SK-N-MC (cell line): ENCODE data around the gene INPP4B.

ENCODE experiments used
- DNase-seq: peaks from one replicate; pipeline ENCODE4 v3.0.0-alpha.2; 2011; ENCODE audit warnings: low read depth, low spot score
- H3K27ac ChIP-seq: fragments of 200-600 bp; sonication (generic); 2 replicates; pipeline ENCODE4 v1.5.1; 2016; ENCODE audit warnings: mixed run types
- H3K36me3 ChIP-seq: fragments of 200-600 bp; sonication (generic); 2 replicates; pipeline ENCODE4 v1.6.1; 2017; ENCODE audit warnings: antibody characterized with exemption, low read length, mixed read lengths; ENCODE audit not compliant: insufficient read depth
- H3K4me3 ChIP-seq: fragments of 200-600 bp; sonication (generic); 2 replicates; pipeline ENCODE4 v1.5.1; 2016
- H3K9ac ChIP-seq: fragments of 200-600 bp; sonication (generic); 2 replicates; pipeline ENCODE4 v1.8.0; 2017; ENCODE audit warnings: mixed run types, mixed read lengths; ENCODE audit not compliant: insufficient read length
- H3K9me3 ChIP-seq: fragments of 200-600 bp; sonication (generic); 2 replicates; pipeline ENCODE4 v1.6.1; 2017; ENCODE audit warnings: low read depth, mild to moderate bottlenecking, antibody characterized with exemption, low read length, moderate library complexity, mixed read lengths
- EZH2 ChIP-seq: fragments of 200-600 bp; sonication (generic); IDR thresholded peaks from one replicate; pipeline ENCODE4 v1.6.1; 2017; ENCODE audit warnings: antibody characterized with exemption
- FOXP2 ChIP-seq: optimal IDR thresholded peaks from 2 replicates; pipeline ENCODE3; 2011; ENCODE audit warnings: mild to moderate bottlenecking, moderate library complexity; ENCODE audit not compliant: insufficient read depth; ENCODE audit errors: extremely low read length, control extremely low read depth
- POLR2AphosphoS5 ChIP-seq: IDR thresholded peaks from 2 replicates; pipeline ENCODE4 v1.6.1; 2012; ENCODE audit warnings: mild to moderate bottlenecking, low read depth, low read length, borderline replicate concordance

INPP4B gene

GRCh38 chr4:142278171-142278570 is 567.9 kb downstream of the INPP4B start:
- no peak for DNase-seq
- no peak overlapping the region for H3K9ac ChIP-seq
- H3K27ac ChIP-seq, result no peak overlapping the region
- TF ChIP-seq POLR2AphosphoS5, result no peak
- TF ChIP-seq FOXP2, result no peak
- no peak for TF ChIP-seq EZH2
- H3K4me3 ChIP-seq, result no peak overlapping the region
- no peaks in the 10 kb centered on the region for H3K9me3 ChIP-seq
- no peaks in the 10 kb centered on the region for H3K36me3 ChIP-seq

- Histone ChIP-seq H3K4me3 (no peak overlapping the region), H3K9me3 (no peaks in the 10 kb centered on the region), H3K27ac (no peak overlapping the region), H3K36me3 (no peaks in the 10 kb centered on the region), H3K9ac (no peak overlapping the region)
- DNase-seq, result no peak
- no peak for TF ChIP-seq FOXP2
- no peak for TF ChIP-seq EZH2
- TF ChIP-seq POLR2AphosphoS5, result no peak
Observed at GRCh38 chr4:142274137-142274536, 572.0 kb downstream of the INPP4B start.

GRCh38 chr4:142272452-142272851 is 573.6 kb downstream of the INPP4B start:
- TF ChIP-seq POLR2AphosphoS5, result no peak
- no peak for TF ChIP-seq FOXP2
- TF ChIP-seq EZH2, result no peak
- no peak for DNase-seq
- Histone ChIP-seq H3K4me3 (no peak overlapping the region), H3K9me3 (no peaks in the 10 kb centered on the region), H3K36me3 (no peaks in the 10 kb centered on the region), H3K9ac (no peak overlapping the region), H3K27ac (no peak overlapping the region)

GRCh38 chr4:142271832-142272231 is 574.3 kb downstream of the INPP4B start:
- no peak for DNase-seq
- Histone ChIP-seq H3K9ac (no peak overlapping the region), H3K27ac (no peak overlapping the region), H3K36me3 (no peaks in the 10 kb centered on the region), H3K4me3 (no peak overlapping the region), H3K9me3 (no peaks in the 10 kb centered on the region)
- TF ChIP-seq FOXP2 (no peak), POLR2AphosphoS5 (no peak), EZH2 (no peak)

GRCh38 chr4:142267101-142267500 is 579.0 kb downstream of the INPP4B start:
- Histone ChIP-seq H3K9ac (no peak overlapping the region), H3K36me3 (no peaks in the 10 kb centered on the region), H3K4me3 (no peak overlapping the region), H3K9me3 (no peaks in the 10 kb centered on the region), H3K27ac (no peak overlapping the region)
- DNase-seq, result no peak
- no peak for TF ChIP-seq POLR2AphosphoS5
- no peak for TF ChIP-seq EZH2
- TF ChIP-seq FOXP2, result no peak

GRCh38 chr4:142265946-142266345 is 580.2 kb downstream of the INPP4B start:
- Histone ChIP-seq H3K4me3 (no peak overlapping the region), H3K27ac (no peak overlapping the region), H3K36me3 (no peaks in the 10 kb centered on the region), H3K9ac (no peak overlapping the region), H3K9me3 (no peaks in the 10 kb centered on the region)
- DNase-seq, result no peak
- TF ChIP-seq EZH2, result no peak
- no peak for TF ChIP-seq POLR2AphosphoS5
- no peak for TF ChIP-seq FOXP2

GRCh38 chr4:142265536-142265935 is 580.6 kb downstream of the INPP4B start:
- H3K27ac ChIP-seq, result no peak overlapping the region
- DNase-seq, result no peak
- H3K9ac ChIP-seq, result no peak overlapping the region
- H3K9me3 ChIP-seq, result no peaks in the 10 kb centered on the region
- H3K36me3 ChIP-seq, result no peaks in the 10 kb centered on the region
- no peak overlapping the region for H3K4me3 ChIP-seq
- TF ChIP-seq FOXP2, result no peak
- no peak for TF ChIP-seq EZH2

- TF ChIP-seq EZH2 (no peak), POLR2AphosphoS5 (no peak), FOXP2 (no peak)
- no peak for DNase-seq
- H3K27ac ChIP-seq, result no peak overlapping the region
- H3K9ac ChIP-seq, result no peak overlapping the region
- no peaks in the 10 kb centered on the region for H3K9me3 ChIP-seq
- no peak overlapping the region for H3K4me3 ChIP-seq
- no peaks in the 10 kb centered on the region for H3K36me3 ChIP-seq
Observed at GRCh38 chr4:142264961-142265360, 581.1 kb downstream of the INPP4B start.

- no peak overlapping the region for H3K27ac ChIP-seq
- no peak overlapping the region for H3K9ac ChIP-seq
- TF ChIP-seq EZH2, result no peak
- no peak for TF ChIP-seq POLR2AphosphoS5
- no peak for TF ChIP-seq FOXP2
- DNase-seq, result no peak
- no peak overlapping the region for H3K4me3 ChIP-seq
- H3K36me3 ChIP-seq, result no peaks in the 10 kb centered on the region
- no peaks in the 10 kb centered on the region for H3K9me3 ChIP-seq
Observed at GRCh38 chr4:142262956-142263355, 583.1 kb downstream of the INPP4B start.

- no peaks in the 10 kb centered on the region for H3K9me3 ChIP-seq
- H3K27ac ChIP-seq, result no peak overlapping the region
- no peak for DNase-seq
- no peak overlapping the region for H3K9ac ChIP-seq
- no peaks in the 10 kb centered on the region for H3K36me3 ChIP-seq
- TF ChIP-seq POLR2AphosphoS5, result no peak
- no peak for TF ChIP-seq FOXP2
- TF ChIP-seq EZH2, result no peak
- H3K4me3 ChIP-seq, result no peak overlapping the region
Observed at GRCh38 chr4:142248946-142249345, 597.2 kb downstream of the INPP4B start.
